Body of pancreas (tissue), 4 donors: ENCODE data around the gene EYS. TPM values are rescaled to one million over a fixed set of nuclear protein-coding genes. Genes with fewer than 3 reads are reported as not detected.

Source experiments
- ATAC-seq: fragments of 150-250 bp; one replicate; pipeline ENCODE4 v1.9.1; 2016
- DNase-seq, 4 donors: peaks; one replicate each; pipeline ENCODE4 v3.0.0-alpha.2; 2019
- H3K27ac ChIP-seq, 4 donors: fragments of 200-600 bp; sonication (generic); 1 replicate in 3 of 4; 2 replicates in 1 of 4; pipeline versions ENCODE4 v1.5.1 to v1.6.1; 2016 to 2019; ENCODE audit warnings: mild to moderate bottlenecking in 1 of 4, mixed read lengths in 1 of 4, moderate library complexity in 1 of 4
- H3K27me3 ChIP-seq, 2 donors: fragments of 200-600 bp; sonication (generic); one replicate each; pipeline ENCODE4 v1.6.0; 2016; ENCODE audit warnings: mild to moderate bottlenecking in 1 of 2
- H3K36me3 ChIP-seq, 2 donors: fragments of 200-600 bp; sonication (generic); replicated peaks in 1 of 2; 2 replicates each; pipeline ENCODE4 v1.5.1; 2016; ENCODE audit warnings: low read depth in 2 of 2; ENCODE audit not compliant: insufficient read depth in 1 of 2
- H3K4me1 ChIP-seq: fragments of 200-600 bp; sonication (generic); one replicate; pipeline ENCODE4 v1.6.0; 2016
- H3K4me3 ChIP-seq, 2 donors: fragments of 200-600 bp; sonication (generic); 1 replicate in 1 of 2; 2 replicates in 1 of 2; pipeline ENCODE4 v1.5.1; 2016 to 2019
- H3K9me3 ChIP-seq, 3 donors: fragments of 200-600 bp; sonication (generic); 1 replicate in 2 of 3; 2 replicates in 1 of 3; pipeline ENCODE4 v1.5.1; 2016
- CTCF ChIP-seq, 7 experiments: fragments of 450-650 bp in 4 of 7; fragments of 200-600 bp in 3 of 7; sonication (generic) in 3 of 7; IDR thresholded peaks; one replicate each; pipeline ENCODE4 v1.5.1; 2016 to 2019; ENCODE audit warnings: antibody characterized with exemption in 7 of 7
- POLR2A ChIP-seq, 3 donors: fragments of 450-650 bp; IDR thresholded peaks; one replicate each; pipeline ENCODE4 v1.6.1; 2016; ENCODE audit warnings: antibody characterized with exemption in 3 of 3, mild to moderate bottlenecking in 2 of 3
- WGBS, 2 donors: methylation state at CpG; one replicate each; pipeline ENCODE4 v1.1.5; 2017; 5-methylcytosine and 5-hydroxymethylcytosine counted together
- intact Hi-C: fragments of 100-400 bp; cut with DNase I; formaldehyde crosslinking; loops from one replicate; pipeline ENCODE4 v1.15.1; 2023
- total RNA-seq, 2 donors: library from RNA; depleted of rRNA; stranded (reverse); fragments of >200 nt; gene quantifications; one replicate each; pipeline ENCODE4 v1.1.0, GENCODE V29; 2016

Gene EYS
- total RNA-seq, 2 donors from 2014 or later, result 0.26 TPM; not detected in 1

GRCh38 chr6:64815718-64816117 is 891.3 kb downstream of the EYS start:
- 31 to 38% methylated on average over 2 of the region's 2 CpGs for WGBS, 2 donors
- no peak for ATAC-seq

GRCh38 chr6:64812138-64812537 is 894.9 kb downstream of the EYS start:
- Histone ChIP-seq H3K9me3 (no peaks in the 10 kb centered on the region), H3K27ac (no peak overlapping the region), H3K4me3 (no peak overlapping the region), H3K36me3 (no peaks in the 10 kb centered on the region), H3K27me3 (no peaks in the 10 kb centered on the region), H3K4me1 (no peaks in the 10 kb centered on the region)
- ATAC-seq (no peak), DNase-seq (no peak)
- intact Hi-C loops, result no loop called here
- TF ChIP-seq CTCF (IDR thresholded peaks at IDR 0.05) (no peak), POLR2A (IDR thresholded peaks at IDR 0.05) (no peak)
- WGBS, 2 donors, result 69 to 72% methylated on average over 4 of the region's 4 CpGs

More at GRCh38 chr6:64815718-64816117, 891.3 kb downstream of the EYS start:
- H3K27me3 ChIP-seq, result no peaks in the 10 kb centered on the region
- H3K4me3 ChIP-seq, result no peak overlapping the region
- TF ChIP-seq POLR2A (IDR thresholded peaks at IDR 0.05) (no peak), CTCF (IDR thresholded peaks at IDR 0.05) (no peak)
- H3K4me1 ChIP-seq, result no peaks in the 10 kb centered on the region
- no peak overlapping the region for H3K27ac ChIP-seq
- intact Hi-C loops, result no loop called here
- no peaks in the 10 kb centered on the region for H3K9me3 ChIP-seq
- DNase-seq, result no peak
- H3K36me3 ChIP-seq, result no peaks in the 10 kb centered on the region

- H3K4me3 ChIP-seq, result no peak overlapping the region
- ATAC-seq (no peak), DNase-seq (no peak)
- TF ChIP-seq POLR2A (IDR thresholded peaks at IDR 0.05), result no peak
- no peak for TF ChIP-seq CTCF (IDR thresholded peaks at IDR 0.05)
- no peaks in the 10 kb centered on the region for H3K4me1 ChIP-seq
- no peak overlapping the region for H3K27ac ChIP-seq
- H3K9me3 ChIP-seq, result no peaks in the 10 kb centered on the region
- H3K27me3 ChIP-seq, result no peaks in the 10 kb centered on the region
- intact Hi-C loops, result no loop called here
- WGBS, 2 donors, result 83 to 93% methylated on average over 1 of the region's 1 CpG
- no peaks in the 10 kb centered on the region for H3K36me3 ChIP-seq
Measured at GRCh38 chr6:64811119-64811518, 895.9 kb downstream of the EYS start.

- 55 to 57% methylated on average over 2 of the region's 2 CpGs for WGBS, 2 donors
- no peak overlapping the region for H3K27ac ChIP-seq
- ATAC-seq, result no peak
- no peaks in the 10 kb centered on the region for H3K4me1 ChIP-seq
- TF ChIP-seq POLR2A (IDR thresholded peaks at IDR 0.05), result no peak
- TF ChIP-seq CTCF (IDR thresholded peaks at IDR 0.05), result no peak
- no peak overlapping the region for H3K4me3 ChIP-seq
- H3K36me3 ChIP-seq, result no peaks in the 10 kb centered on the region
- DNase-seq, result no peak
- H3K9me3 ChIP-seq, result no peaks in the 10 kb centered on the region
- intact Hi-C loops, result no loop called here
- H3K27me3 ChIP-seq, result no peaks in the 10 kb centered on the region
Measured at GRCh38 chr6:64807785-64808184, 899.2 kb downstream of the EYS start.

GRCh38 chr6:64803470-64804166 is 903.4 kb downstream of the EYS start:
- intact Hi-C loops, result no loop called here
- no peak for ATAC-seq
- Histone ChIP-seq H3K4me3 (no peak overlapping the region), H3K27ac (no peak overlapping the region), H3K27me3 (no peaks in the 10 kb centered on the region), H3K4me1 (no peaks in the 10 kb centered on the region), H3K9me3 (no peaks in the 10 kb centered on the region), H3K36me3 (no peaks in the 10 kb centered on the region)
- no peak for DNase-seq
- TF ChIP-seq CTCF (IDR thresholded peaks at IDR 0.05), result no peak
- no peak for TF ChIP-seq POLR2A (IDR thresholded peaks at IDR 0.05)
- WGBS, 2 donors, result 78 to 83% methylated on average over 6 to 9 of the region's 9 CpGs
